Coronary artery (tissue), 2 donors: ENCODE measurements around the gene TRIM40.

Experiments used
- DNase-seq: peaks from one replicate; pipeline ENCODE4 v3.0.0-alpha.2; 2017; ENCODE audit warnings: low spot score
- H3K27ac ChIP-seq, 2 donors: fragments of 200-600 bp; sonication (generic); one replicate each; pipeline ENCODE4 v1.5.1; 2016 to 2019
- H3K4me3 ChIP-seq: fragments of 200-600 bp; sonication (generic); 2 replicates; pipeline ENCODE4 v1.5.1; 2016; ENCODE audit warnings: mild to moderate bottlenecking, moderate library complexity
- CTCF ChIP-seq: fragments of 200-600 bp; sonication (generic); IDR thresholded peaks from one replicate; pipeline ENCODE4 v1.5.1; 2019; ENCODE audit warnings: antibody characterized with exemption

TRIM40 gene

GRCh38 chr6:30194797-30195690 is 59.1 kb downstream of the TRIM40 start:
- H3K27ac ChIP-seq = no peak overlapping the region
- DNase-seq = no peak
- no peak for TF ChIP-seq CTCF
- no peak overlapping the region for H3K4me3 ChIP-seq

GRCh38 chr6:30195951-30196350 is 60.0 kb downstream of the TRIM40 start:
- no peak for DNase-seq
- no peak overlapping the region for H3K27ac ChIP-seq
- H3K4me3 ChIP-seq = no peak overlapping the region
- no peak for TF ChIP-seq CTCF

- TF ChIP-seq CTCF = no peak
Measured at GRCh38 chr6:30196376-30196775, 60.4 kb downstream of the TRIM40 start.

More at GRCh38 chr6:30196376-30196775, 60.4 kb downstream of the TRIM40 start:
- H3K4me3 ChIP-seq = no peak overlapping the region
- no peak for DNase-seq
- no peak overlapping the region for H3K27ac ChIP-seq
